ENCODE data around the gene OR14I1.

DNA sequence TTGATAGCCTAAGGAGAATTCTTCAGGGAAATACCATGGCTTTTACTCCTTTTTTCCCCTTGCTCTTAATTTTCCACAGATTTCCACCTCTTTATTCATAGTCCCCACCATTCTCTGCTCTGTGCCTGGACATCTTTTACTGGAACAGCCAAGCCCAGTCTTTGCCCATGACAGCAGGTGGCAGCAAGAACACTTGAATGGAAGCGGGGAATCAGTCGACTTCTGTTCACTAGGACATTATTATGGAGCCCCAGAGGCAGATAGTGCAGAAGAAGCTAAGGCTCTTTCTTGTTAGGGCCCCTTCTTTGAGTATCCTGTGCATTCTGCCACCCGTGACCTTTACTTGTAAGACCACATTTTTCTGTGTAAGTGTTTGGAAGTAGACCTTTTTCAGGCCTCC is 6.3 kb downstream of the OR14I1 start:
- no peak for TF ChIP-seq EP300 (IDR thresholded peaks at IDR 0.05; ENCODE audit: low read depth)
- TF ChIP-seq, protein P1, sequence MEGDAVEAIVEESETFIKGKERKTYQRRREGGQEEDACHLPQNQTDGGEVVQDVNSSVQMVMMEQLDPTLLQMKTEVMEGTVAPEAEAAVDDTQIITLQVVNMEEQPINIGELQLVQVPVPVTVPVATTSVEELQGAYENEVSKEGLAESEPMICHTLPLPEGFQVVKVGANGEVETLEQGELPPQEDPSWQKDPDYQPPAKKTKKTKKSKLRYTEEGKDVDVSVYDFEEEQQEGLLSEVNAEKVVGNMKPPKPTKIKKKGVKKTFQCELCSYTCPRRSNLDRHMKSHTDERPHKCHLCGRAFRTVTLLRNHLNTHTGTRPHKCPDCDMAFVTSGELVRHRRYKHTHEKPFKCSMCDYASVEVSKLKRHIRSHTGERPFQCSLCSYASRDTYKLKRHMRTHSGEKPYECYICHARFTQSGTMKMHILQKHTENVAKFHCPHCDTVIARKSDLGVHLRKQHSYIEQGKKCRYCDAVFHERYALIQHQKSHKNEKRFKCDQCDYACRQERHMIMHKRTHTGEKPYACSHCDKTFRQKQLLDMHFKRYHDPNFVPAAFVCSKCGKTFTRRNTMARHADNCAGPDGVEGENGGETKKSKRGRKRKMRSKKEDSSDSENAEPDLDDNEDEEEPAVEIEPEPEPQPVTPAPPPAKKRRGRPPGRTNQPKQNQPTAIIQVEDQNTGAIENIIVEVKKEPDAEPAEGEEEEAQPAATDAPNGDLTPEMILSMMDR (IDR thresholded peaks at IDR 0.05): peak in 4 of 5 experiments; percentile 29 to 45 (median 44)
- no peak for TF ChIP-seq POLR2A (IDR thresholded peaks at IDR 0.05)
